T-helper 1 cell treated with Interleukin-12 subunit alpha and Interleukin-12 subunit beta and Interleukin-4 antibody, amounts not matched to agents 30 μg/mL and 1 μg/mL, for 36 hours (primary cell): Measurements from ENCODE around the gene ZNF648.
"Not testable (repeated sequence)": the region's sequence is repeated elsewhere in the genome, so short reads cannot be mapped to it uniquely, and the experiment has no call there.

Experiments used
- H3K27ac Mint-ChIP-seq: one replicate; pipeline ENCODE4 v1.8.0; 2021; ENCODE audit warnings: mild to moderate bottlenecking, mixed read lengths
- H3K27me3 Mint-ChIP-seq: one replicate; pipeline ENCODE4 v1.8.0; 2021; ENCODE audit warnings: low read depth, mixed read lengths
- H3K36me3 Mint-ChIP-seq: one replicate; pipeline ENCODE4 v1.8.0; 2021; ENCODE audit warnings: low read depth, mixed read lengths
- H3K4me1 Mint-ChIP-seq: one replicate; pipeline ENCODE4 v1.8.0; 2021; ENCODE audit warnings: low read depth, mixed read lengths
- H3K4me3 Mint-ChIP-seq: one replicate; pipeline ENCODE4 v1.8.0; 2021; ENCODE audit warnings: mild to moderate bottlenecking, moderate library complexity, mixed read lengths
- H3K9me3 Mint-ChIP-seq: one replicate; pipeline ENCODE4 v1.8.0; 2021; ENCODE audit warnings: mixed read lengths

Gene ZNF648

GRCh38 chr1:182056601-182057366 lies 4.7 kb downstream of the ZNF648 start:
- Mint-ChIP-seq H3K27me3 (peaks cover 53% of the 10 kb centered on the region), H3K36me3 (no peaks in the 10 kb centered on the region), H3K4me1 (peaks cover 3% of the 10 kb centered on the region), H3K4me3 (no peak overlapping the region), H3K9me3 (no peaks in the 10 kb centered on the region), H3K27ac (no peak overlapping the region)

GRCh38 chr1:182054698-182055326 lies 6.7 kb downstream of the ZNF648 start:
- no peak overlapping the region for H3K27ac Mint-ChIP-seq
- peaks cover 34% of the 10 kb centered on the region for H3K27me3 Mint-ChIP-seq
- H3K9me3 Mint-ChIP-seq: no peaks in the 10 kb centered on the region

GRCh38 chr1:182052355-182052754 lies 9.2 kb downstream of the ZNF648 start:
- no peak overlapping the region for H3K4me3 Mint-ChIP-seq
- no peaks in the 10 kb centered on the region for H3K9me3 Mint-ChIP-seq
- peaks cover 21% of the 10 kb centered on the region for H3K4me1 Mint-ChIP-seq
- peaks cover 15% of the 10 kb centered on the region for H3K27me3 Mint-ChIP-seq
- no peaks in the 10 kb centered on the region for H3K36me3 Mint-ChIP-seq
- no peak overlapping the region for H3K27ac Mint-ChIP-seq

More at GRCh38 chr1:182054698-182055326, 6.7 kb downstream of the ZNF648 start:
- H3K4me3 Mint-ChIP-seq: no peak overlapping the region
- H3K4me1 Mint-ChIP-seq: peaks cover 10% of the 10 kb centered on the region
- no peaks in the 10 kb centered on the region for H3K36me3 Mint-ChIP-seq

- no peaks in the 10 kb centered on the region for H3K9me3 Mint-ChIP-seq
- H3K27ac Mint-ChIP-seq: no peak overlapping the region
- no peaks in the 10 kb centered on the region for H3K36me3 Mint-ChIP-seq
- peaks cover 21% of the 10 kb centered on the region for H3K4me1 Mint-ChIP-seq
- H3K27me3 Mint-ChIP-seq: peaks cover 12% of the 10 kb centered on the region
- no peak overlapping the region for H3K4me3 Mint-ChIP-seq
Observed at GRCh38 chr1:182051938-182052337, 9.6 kb downstream of the ZNF648 start.

- Mint-ChIP-seq H3K27ac (no peak overlapping the region), H3K4me1 (peaks cover 22% of the 10 kb centered on the region), H3K4me3 (no peak overlapping the region), H3K27me3 (peaks cover 3% of the 10 kb centered on the region), H3K36me3 (peaks cover 2% of the 10 kb centered on the region), H3K9me3 (peaks cover 6% of the 10 kb centered on the region)
Observed at GRCh38 chr1:182050481-182051448, 10.7 kb downstream of the ZNF648 start.

- Mint-ChIP-seq H3K27ac (no peak overlapping the region), H3K4me3 (no peak overlapping the region), H3K4me1 (peaks cover 22% of the 10 kb centered on the region), H3K27me3 (no peaks in the 10 kb centered on the region), H3K9me3 (peaks cover 18% of the 10 kb centered on the region), H3K36me3 (peaks cover 2% of the 10 kb centered on the region)
Observed at GRCh38 chr1:182048562-182048961, 12.9 kb downstream of the ZNF648 start.

- peak overlapping the region; percentile 74 for H3K27ac Mint-ChIP-seq
- H3K9me3 Mint-ChIP-seq: peaks cover 18% of the 10 kb centered on the region
- peak overlapping the region; percentile 26 for H3K4me3 Mint-ChIP-seq
- H3K4me1 Mint-ChIP-seq: peaks cover 21% of the 10 kb centered on the region
- peaks cover 2% of the 10 kb centered on the region for H3K36me3 Mint-ChIP-seq
- H3K27me3 Mint-ChIP-seq: no peaks in the 10 kb centered on the region
Observed at GRCh38 chr1:182046763-182047162, 14.7 kb downstream of the ZNF648 start.

- not testable (repeated sequence) for H3K4me3 Mint-ChIP-seq, H3K27ac Mint-ChIP-seq, H3K27me3 Mint-ChIP-seq, H3K36me3 Mint-ChIP-seq
- Mint-ChIP-seq H3K4me1 (peaks cover 15% of the 10 kb centered on the region), H3K9me3 (peaks cover 18% of the 10 kb centered on the region)
Observed at GRCh38 chr1:182045481-182045880, 16.0 kb downstream of the ZNF648 start.

- Mint-ChIP-seq H3K4me3 (no peak overlapping the region), H3K9me3 (peaks cover 23% of the 10 kb centered on the region), H3K27ac (no peak overlapping the region), H3K36me3 (peaks cover 4% of the 10 kb centered on the region), H3K27me3 (peaks cover 5% of the 10 kb centered on the region), H3K4me1 (peaks cover 10% of the 10 kb centered on the region)
Observed at GRCh38 chr1:182041615-182042014, 19.9 kb downstream of the ZNF648 start.

- no peak overlapping the region for H3K27ac Mint-ChIP-seq
- H3K36me3 Mint-ChIP-seq: peaks cover 4% of the 10 kb centered on the region
- H3K4me3 Mint-ChIP-seq: no peak overlapping the region
- peaks cover 15% of the 10 kb centered on the region for H3K4me1 Mint-ChIP-seq
- peaks cover 9% of the 10 kb centered on the region for H3K27me3 Mint-ChIP-seq
- H3K9me3 Mint-ChIP-seq: peaks cover 8% of the 10 kb centered on the region
Observed at GRCh38 chr1:182038220-182038619, 23.3 kb downstream of the ZNF648 start.

- H3K4me1 Mint-ChIP-seq: peaks cover 14% of the 10 kb centered on the region
- H3K9me3 Mint-ChIP-seq: peaks cover 8% of the 10 kb centered on the region
- peaks cover 13% of the 10 kb centered on the region for H3K27me3 Mint-ChIP-seq
- no peak overlapping the region for H3K4me3 Mint-ChIP-seq
- H3K36me3 Mint-ChIP-seq: peaks cover 3% of the 10 kb centered on the region
- H3K27ac Mint-ChIP-seq: no peak overlapping the region
Observed at GRCh38 chr1:182035097-182035770, 26.3 kb downstream of the ZNF648 start.

GRCh38 chr1:182032251-182032650 lies 29.3 kb downstream of the ZNF648 start:
- Mint-ChIP-seq H3K27me3 (peaks cover 9% of the 10 kb centered on the region), H3K9me3 (peaks cover 1% of the 10 kb centered on the region), H3K27ac (no peak overlapping the region), H3K4me1 (peaks cover 16% of the 10 kb centered on the region), H3K36me3 (peaks cover 4% of the 10 kb centered on the region), H3K4me3 (no peak overlapping the region)

GRCh38 chr1:182029379-182030331 lies 31.9 kb downstream of the ZNF648 start:
- Mint-ChIP-seq H3K27ac (peak overlapping the region; percentile 94), H3K9me3 (no peaks in the 10 kb centered on the region), H3K36me3 (peaks cover 4% of the 10 kb centered on the region), H3K27me3 (peaks cover 8% of the 10 kb centered on the region), H3K4me1 (peaks cover 11% of the 10 kb centered on the region), H3K4me3 (peak overlapping the region; percentile 94)
